Right renal pelvis (tissue), 4 donors: ENCODE measurements around the gene FIBCD1. TPM values are rescaled to one million over a fixed set of nuclear protein-coding genes. Genes with fewer than 3 reads are reported as not detected.

Experiments
- DNase-seq, 4 donors: peaks; one replicate each; pipeline ENCODE4 v3.0.0-alpha.2; 2013; ENCODE audit warnings: low read depth in 4 of 4, low spot score in 3 of 4, missing footprints in 1 of 4
- polyA plus RNA-seq, 4 donors: library from polyadenylated mRNA; unstranded; fragments of 120-200 nt; gene quantifications; one replicate each; pipeline ENCODE4 v1.2.1, GENCODE V29; 2013; ENCODE audit not compliant: insufficient read length in 4 of 4

The FIBCD1 gene
- under 1 TPM; 0.17 to 0.60 (median 0.37) TPM for polyA plus RNA-seq

- DNase-seq, result no peak
Observed at GRCh38 chr9:130938652-130939404, at the start of gene FIBCD1. FIBCD1 (minus strand) TSS chr9:130939247; CDS start chr9:130938607, 640 bp downstream.

- no peak for DNase-seq
Observed at GRCh38 chr9:130988400-130988747, 49.3 kb upstream of the FIBCD1 start.

- no peak for DNase-seq
Observed at GRCh38 chr9:130987738-130988399, 48.8 kb upstream of the FIBCD1 start.

GRCh38 chr9:130987054-130987453 is 48.0 kb upstream of the FIBCD1 start:
- no peak for DNase-seq

- DNase-seq, result peak in 1 of 4 donors; percentile 39
Observed at GRCh38 chr9:130986356-130986965, 47.4 kb upstream of the FIBCD1 start.

GRCh38 chr9:130985606-130986162 is 46.6 kb upstream of the FIBCD1 start:
- no peak for DNase-seq

GRCh38 chr9:130985029-130985428 is 46.0 kb upstream of the FIBCD1 start:
- DNase-seq, result no peak

GRCh38 chr9:130984521-130984920 is 45.5 kb upstream of the FIBCD1 start:
- no peak for DNase-seq

GRCh38 chr9:130983970-130984369 is 44.9 kb upstream of the FIBCD1 start:
- DNase-seq, result no peak

GRCh38 chr9:130983359-130983670 is 44.3 kb upstream of the FIBCD1 start:
- no peak for DNase-seq

- no peak for DNase-seq
Observed at GRCh38 chr9:130982636-130983358, 43.8 kb upstream of the FIBCD1 start.

GRCh38 chr9:130981756-130982137 is 42.7 kb upstream of the FIBCD1 start:
- no peak for DNase-seq

- no peak for DNase-seq
Observed at GRCh38 chr9:130981002-130981755, 42.1 kb upstream of the FIBCD1 start.

GRCh38 chr9:130980526-130980925 is 41.5 kb upstream of the FIBCD1 start:
- DNase-seq, result no peak

GRCh38 chr9:130979591-130980385 is 40.7 kb upstream of the FIBCD1 start:
- DNase-seq, result no peak

GRCh38 chr9:130977811-130978221 is 38.8 kb upstream of the FIBCD1 start:
- no peak for DNase-seq

GRCh38 chr9:130975932-130976841 is 37.1 kb upstream of the FIBCD1 start:
- no peak for DNase-seq

- no peak for DNase-seq
Observed at GRCh38 chr9:130975156-130975555, 36.1 kb upstream of the FIBCD1 start.
